ENCODE measurements around the gene DAGLB.

DAGLB gene

DNA sequence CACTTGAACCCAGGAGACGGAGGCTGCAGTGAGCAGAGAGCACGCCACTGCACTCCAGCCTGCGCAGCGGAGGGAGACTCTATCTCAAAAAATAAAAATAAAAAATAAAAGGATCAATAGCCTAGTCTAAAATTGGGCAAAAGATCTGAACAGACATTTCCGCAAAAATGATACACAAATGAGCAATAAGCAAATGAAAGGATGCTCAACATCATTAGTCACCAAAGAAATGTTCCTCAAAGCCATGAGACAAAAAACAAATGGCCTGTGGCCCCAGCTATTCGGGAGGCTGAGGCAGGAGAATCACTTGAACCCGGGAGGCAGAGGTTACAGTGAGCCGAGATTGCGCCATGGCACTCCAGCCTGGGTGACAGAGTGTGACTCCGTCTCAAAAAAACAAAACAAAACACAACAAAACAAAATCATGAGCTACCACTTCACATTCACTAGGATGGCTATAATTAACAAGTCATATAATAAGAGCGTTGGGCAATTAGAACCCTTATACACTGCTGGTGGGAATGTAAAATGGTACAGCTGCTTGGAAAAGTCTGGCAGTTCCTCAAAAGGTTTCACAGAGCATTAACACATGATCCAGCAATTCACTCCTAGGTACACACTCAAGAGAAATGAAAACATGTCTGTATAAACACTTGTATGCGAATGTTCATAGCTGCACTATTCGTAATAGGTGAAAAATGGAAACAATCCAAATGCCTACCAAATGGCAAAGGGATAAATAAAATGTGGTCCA is 3.1 kb downstream of the DAGLB start:
- TF ChIP-seq ZFX (IDR thresholded peaks at IDR 0.05): no peak
- no peak overlapping the region for H3K27ac ChIP-seq

GRCh38 chr7:6443372-6443941 is 4.3 kb downstream of the DAGLB start:
- TF ChIP-seq, protein P1, sequence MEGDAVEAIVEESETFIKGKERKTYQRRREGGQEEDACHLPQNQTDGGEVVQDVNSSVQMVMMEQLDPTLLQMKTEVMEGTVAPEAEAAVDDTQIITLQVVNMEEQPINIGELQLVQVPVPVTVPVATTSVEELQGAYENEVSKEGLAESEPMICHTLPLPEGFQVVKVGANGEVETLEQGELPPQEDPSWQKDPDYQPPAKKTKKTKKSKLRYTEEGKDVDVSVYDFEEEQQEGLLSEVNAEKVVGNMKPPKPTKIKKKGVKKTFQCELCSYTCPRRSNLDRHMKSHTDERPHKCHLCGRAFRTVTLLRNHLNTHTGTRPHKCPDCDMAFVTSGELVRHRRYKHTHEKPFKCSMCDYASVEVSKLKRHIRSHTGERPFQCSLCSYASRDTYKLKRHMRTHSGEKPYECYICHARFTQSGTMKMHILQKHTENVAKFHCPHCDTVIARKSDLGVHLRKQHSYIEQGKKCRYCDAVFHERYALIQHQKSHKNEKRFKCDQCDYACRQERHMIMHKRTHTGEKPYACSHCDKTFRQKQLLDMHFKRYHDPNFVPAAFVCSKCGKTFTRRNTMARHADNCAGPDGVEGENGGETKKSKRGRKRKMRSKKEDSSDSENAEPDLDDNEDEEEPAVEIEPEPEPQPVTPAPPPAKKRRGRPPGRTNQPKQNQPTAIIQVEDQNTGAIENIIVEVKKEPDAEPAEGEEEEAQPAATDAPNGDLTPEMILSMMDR (conservative IDR thresholded peaks at IDR 0.05): no peak
- TF ChIP-seq ZFX (IDR thresholded peaks at IDR 0.05): no peak
- no peak overlapping the region for H3K27ac ChIP-seq

DNA sequence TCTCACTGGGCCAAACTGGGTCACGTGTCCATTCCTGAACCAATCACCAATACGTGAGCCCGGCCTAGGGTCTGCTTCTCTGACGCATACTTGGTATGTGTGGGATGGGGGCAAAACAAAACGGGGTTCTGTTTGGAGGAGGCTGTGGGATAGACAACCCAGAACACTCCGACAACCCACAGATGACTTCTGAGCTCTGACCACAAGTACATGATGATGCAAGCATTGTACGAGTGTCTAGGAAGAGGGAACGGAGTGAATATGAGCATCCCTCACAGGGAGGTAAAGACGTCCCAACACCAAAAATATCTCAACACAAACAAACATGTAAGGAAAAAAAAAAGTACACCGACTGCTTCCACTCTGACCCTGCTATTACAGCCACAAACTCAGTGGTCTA is 5.6 kb downstream of the DAGLB start:
- H3K27ac ChIP-seq: no peak overlapping the region
- TF ChIP-seq, protein P1 (conservative IDR thresholded peaks at IDR 0.05): no peak
- no peak for TF ChIP-seq ZFX (IDR thresholded peaks at IDR 0.05)

- no peak overlapping the region for H3K27ac ChIP-seq
- TF ChIP-seq, protein P1 (conservative IDR thresholded peaks at IDR 0.05): no peak
- TF ChIP-seq ZFX (IDR thresholded peaks at IDR 0.05): no peak
Observed at GRCh38 chr7:6440381-6440780, 7.4 kb downstream of the DAGLB start.

DNA sequence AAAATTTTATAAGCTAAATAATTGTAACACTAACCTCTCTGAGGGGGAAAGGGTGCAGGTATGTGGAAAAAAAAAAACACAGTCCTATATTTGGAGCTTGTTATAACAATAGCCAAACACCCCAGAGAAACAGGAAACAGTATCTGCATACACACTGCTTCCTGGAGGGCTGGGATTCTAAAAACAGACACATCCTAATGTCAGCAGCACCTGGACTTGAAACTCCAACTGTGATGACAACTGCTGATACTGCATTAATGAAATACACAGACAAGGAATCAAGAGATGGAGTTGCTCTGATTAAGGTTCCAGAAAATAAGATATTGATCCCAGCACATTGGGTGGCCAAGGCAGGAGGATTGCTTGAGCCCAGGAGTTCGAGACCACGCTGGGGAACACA is 9.3 kb downstream of the DAGLB start:
- TF ChIP-seq, protein P1 (conservative IDR thresholded peaks at IDR 0.05): no peak
- no peak for TF ChIP-seq ZFX (IDR thresholded peaks at IDR 0.05)
- no peak overlapping the region for H3K27ac ChIP-seq

- TF ChIP-seq, protein P1 (conservative IDR thresholded peaks at IDR 0.05): no peak
- no peak for TF ChIP-seq ZFX (IDR thresholded peaks at IDR 0.05)
- no peak overlapping the region for H3K27ac ChIP-seq
Observed at GRCh38 chr7:6437251-6437650, 10.5 kb downstream of the DAGLB start.

DNA sequence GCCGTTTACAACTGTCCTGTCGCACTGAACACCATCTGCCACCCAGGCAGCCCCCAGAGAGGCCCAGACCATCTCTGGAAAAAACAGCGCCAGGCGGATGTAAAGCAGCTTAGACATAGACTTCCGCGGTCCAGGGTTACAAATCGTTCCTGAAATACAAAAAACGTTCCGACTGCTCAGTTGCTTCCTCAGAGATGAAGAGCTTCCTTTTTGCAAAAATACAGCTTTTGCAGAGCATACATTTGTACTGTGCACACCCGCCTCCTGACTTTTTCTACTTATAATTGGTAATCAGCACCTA is 11.4 kb downstream of the DAGLB start:
- TF ChIP-seq ZFX (IDR thresholded peaks at IDR 0.05): no peak
- TF ChIP-seq, protein P1 (conservative IDR thresholded peaks at IDR 0.05): no peak
- H3K27ac ChIP-seq: no peak overlapping the region
